ENCODE data around the gene DYNC2LI1.

Gene DYNC2LI1

GRCh38 chr2:43802135-43802534 is 28.3 kb downstream of the DYNC2LI1 start:
- H3K4me3 ChIP-seq (ENCODE audit: low read depth, low read length), result no peak overlapping the region
- in situ Hi-C loops (cut with HindIII; ENCODE audit: low sequenced_read_pairs), result no loop called here
- no peak for DNase-seq (ENCODE audit: low read depth, low spot score)
- no peak for TF ChIP-seq CTCF (IDR thresholded peaks at IDR 0.05; ENCODE audit: low read depth, low read length)

GRCh38 chr2:43803113-43803512 is 29.3 kb downstream of the DYNC2LI1 start:
- no peak for TF ChIP-seq CTCF (IDR thresholded peaks at IDR 0.05; ENCODE audit: low read depth, low read length)
- H3K4me3 ChIP-seq (ENCODE audit: low read depth, low read length), result no peak overlapping the region
- DNase-seq (ENCODE audit: low read depth, low spot score), result no peak
- in situ Hi-C loops (cut with HindIII; ENCODE audit: low sequenced_read_pairs), result no loop called here

GRCh38 chr2:43806719-43807031 is 32.8 kb downstream of the DYNC2LI1 start:
- in situ Hi-C loops (cut with HindIII; ENCODE audit: low sequenced_read_pairs), result no loop called here
- TF ChIP-seq CTCF (IDR thresholded peaks at IDR 0.05; ENCODE audit: low read depth, low read length), result no peak
- H3K4me3 ChIP-seq (ENCODE audit: low read depth, low read length), result no peak overlapping the region
- DNase-seq (ENCODE audit: low read depth, low spot score), result no peak

- no peak overlapping the region for H3K4me3 ChIP-seq (ENCODE audit: low read depth, low read length)
- no peak for TF ChIP-seq CTCF (IDR thresholded peaks at IDR 0.05; ENCODE audit: low read depth, low read length)
- DNase-seq (ENCODE audit: low read depth, low spot score), result no peak
- in situ Hi-C loops (cut with HindIII; ENCODE audit: low sequenced_read_pairs), result no loop called here
Measured at GRCh38 chr2:43810452-43810851, 36.6 kb downstream of the DYNC2LI1 start.

GRCh38 chr2:43810888-43811287 is 37.0 kb downstream of the DYNC2LI1 start:
- no peak for DNase-seq (ENCODE audit: low read depth, low spot score)
- H3K4me3 ChIP-seq (ENCODE audit: low read depth, low read length), result no peak overlapping the region
- no peak for TF ChIP-seq CTCF (IDR thresholded peaks at IDR 0.05; ENCODE audit: low read depth, low read length)
- in situ Hi-C loops (cut with HindIII; ENCODE audit: low sequenced_read_pairs), result no loop called here

- DNase-seq (ENCODE audit: low read depth, low spot score), result no peak
- no peak overlapping the region for H3K4me3 ChIP-seq (ENCODE audit: low read depth, low read length)
- no peak for TF ChIP-seq CTCF (IDR thresholded peaks at IDR 0.05; ENCODE audit: low read depth, low read length)
- in situ Hi-C loops (cut with HindIII; ENCODE audit: low sequenced_read_pairs), result no loop called here
Measured at GRCh38 chr2:43812006-43812405, 38.2 kb downstream of the DYNC2LI1 start.

- in situ Hi-C loops (cut with HindIII; ENCODE audit: low sequenced_read_pairs), result no loop called here
- no peak for DNase-seq (ENCODE audit: low read depth, low spot score)
- no peak for TF ChIP-seq CTCF (IDR thresholded peaks at IDR 0.05; ENCODE audit: low read depth, low read length)
- no peak overlapping the region for H3K4me3 ChIP-seq (ENCODE audit: low read depth, low read length)
Measured at GRCh38 chr2:43812947-43813346, 39.1 kb downstream of the DYNC2LI1 start.

Data from astrocyte of the spinal cord (primary cell).